GM12878 (cell line): ENCODE results near the gene ZNHIT1. TPM values are rescaled to one million over a fixed set of nuclear protein-coding genes. Genes with fewer than 3 reads are reported as not detected.

ENCODE experiments used
- ATAC-seq: fragments of 200-7000 bp; cut with Tn5 transposase; 3 replicates; pipeline ENCODE4 v1.9.1; 2020; ENCODE audit warnings: mild to moderate bottlenecking, moderate library complexity
- BruUV-seq: library from RNA; stranded (reverse); fragments of 400-500 nt; replicated peaks from 2 replicates; lab custom pipeline; 2021; lab: Mats Ljungman, UMichigan
- CTCF ChIA-PET: fragments of 300-600 bp; sonication (Branson Sonifier 250); formaldehyde crosslinking; extraction: SDS; loops from one replicate; lab custom pipeline; 2021; ENCODE audit warnings: inconsistent platforms; lab: Yijun Ruan, JAX
- POLR2A ChIA-PET: fragments of 350-600 bp; formaldehyde crosslinking; extraction: SDS; loops from one replicate; lab custom pipeline; 2021; ENCODE audit warnings: inconsistent platforms; lab: Charles Lee
- RAD21 ChIA-PET: fragments of 300-600 bp; sonication (Branson Sonifier 250); formaldehyde crosslinking; loops from one replicate; lab custom pipeline; 2023; ENCODE audit warnings: antibody characterized with exemption; ENCODE audit not compliant: unreplicated experiment; lab: Charles Lee
- SMC1A ChIA-PET: fragments of 300-600 bp; sonication (Branson Sonifier 250); formaldehyde crosslinking; loops from one replicate; lab custom pipeline; 2023; ENCODE audit not compliant: unreplicated experiment, uncharacterized antibody; lab: Charles Lee
- DNase-seq: peaks from one replicate; pipeline ENCODE4 v3.0.0-alpha.2; 2011; ENCODE audit warnings: low read depth, low spot score
- FAIRE-seq: peaks from 3 replicates; lab custom pipeline; 2011; peaks lifted over from hg19 to GRCh38; lab: Jason Lieb, UNC
- H2AFZ ChIP-seq: 2 replicates; pipeline ENCODE4 v1.6.0; 2011; ENCODE audit warnings: low read depth, low read length, control low read depth; ENCODE audit not compliant: control insufficient read depth
- H3K27ac ChIP-seq: 2 replicates; pipeline ENCODE4 v1.5.1; 2011; ENCODE audit warnings: control low read depth; ENCODE audit not compliant: control insufficient read depth, insufficient read depth
- H3K27me3 ChIP-seq, 2 experiments: replicated peaks in 1 of 2; 2 replicates each; pipeline versions ENCODE4 v1.6.0 to v1.6.1; 2011; ENCODE audit warnings: low read length in 1 of 2; ENCODE audit not compliant: control insufficient read depth in 2 of 2, insufficient read depth in 2 of 2
- H3K36me3 ChIP-seq, 2 experiments: 2 replicates each; pipeline ENCODE4 v1.5.1; 2011; ENCODE audit warnings: low read length in 1 of 2; ENCODE audit not compliant: control insufficient read depth in 2 of 2, insufficient read depth in 2 of 2
- H3K4me1 ChIP-seq: 2 replicates; pipeline ENCODE4 v1.6.1; 2011; ENCODE audit warnings: mild to moderate bottlenecking, low read length, moderate library complexity, mixed read lengths; ENCODE audit not compliant: control insufficient read depth, insufficient read depth
- H3K4me2 ChIP-seq: 2 replicates; pipeline ENCODE4 v1.6.0; 2011; ENCODE audit warnings: control low read depth; ENCODE audit not compliant: control insufficient read depth, insufficient read depth
- H3K4me3 ChIP-seq: fragments of 200-600 bp; sonication (generic); 2 replicates; pipeline ENCODE4 v1.5.1; 2016
- H3K79me2 ChIP-seq: 2 replicates; pipeline ENCODE4 v1.6.0; 2011; ENCODE audit warnings: low read length; ENCODE audit not compliant: control insufficient read depth, insufficient read depth
- H3K9ac ChIP-seq: 2 replicates; pipeline ENCODE4 v1.8.0; 2011; ENCODE audit warnings: low read length, control low read depth, mixed read lengths; ENCODE audit not compliant: control insufficient read depth, insufficient read depth
- H3K9me3 ChIP-seq: replicated peaks from 3 replicates; pipeline ENCODE4 v1.5.1; 2011; ENCODE audit warnings: mild to moderate bottlenecking, low read length; ENCODE audit not compliant: control insufficient read depth, insufficient read depth
- H4K20me1 ChIP-seq: 2 replicates; pipeline ENCODE4 v1.6.0; 2011; ENCODE audit not compliant: control insufficient read depth, insufficient read depth
- EED ChIP-seq: sonication (generic); IDR thresholded peaks from 2 replicates; pipeline ENCODE4 v1.6.1; 2016; ENCODE audit warnings: antibody characterized with exemption, low read depth
- EGR1 ChIP-seq, 2 experiments: IDR thresholded peaks; 1 replicate in 1 of 2; 2 replicates in 1 of 2; pipeline ENCODE4 v1.6.1; 2011 to 2012; ENCODE audit warnings: low read depth in 2 of 2, low read length in 2 of 2, borderline replicate concordance in 1 of 2, mild to moderate bottlenecking in 1 of 2, moderate library complexity in 1 of 2
- ESRRA ChIP-seq: IDR thresholded peaks from 2 replicates; pipeline ENCODE4 v1.6.1; 2012; ENCODE audit warnings: mild to moderate bottlenecking, low read length, improper control_type of control experiment
- GABPA ChIP-seq: IDR thresholded peaks from 2 replicates; pipeline ENCODE4 v1.6.1; 2014; ENCODE audit warnings: antibody characterized with exemption, low read depth, mild to moderate bottlenecking, inconsistent platforms
- GATAD2B ChIP-seq: fragments of 450-650 bp; conservative IDR thresholded peaks from 2 replicates; pipeline ENCODE4 v1.6.1; 2017; ENCODE audit warnings: low read depth, mild to moderate bottlenecking, moderate library complexity
- KAT2A ChIP-seq: conservative IDR thresholded peaks from 2 replicates; pipeline ENCODE4 v1.6.1; 2011; ENCODE audit warnings: low read depth, low read length; ENCODE audit not compliant: control insufficient read depth
- LARP7 ChIP-seq: fragments of 450-650 bp; IDR thresholded peaks from 2 replicates; pipeline ENCODE4 v1.6.1; 2017; ENCODE audit warnings: mild to moderate bottlenecking
- MXI1 ChIP-seq: fragments of 150-350 bp; IDR thresholded peaks from 2 replicates; pipeline ENCODE4 v1.6.1; 2011; ENCODE audit warnings: low read depth, mild to moderate bottlenecking, inconsistent platforms, low read length, improper control_type of control experiment
- RUNX3 ChIP-seq: IDR thresholded peaks from 2 replicates; pipeline ENCODE4 v1.6.1; 2012; ENCODE audit warnings: low read length, inconsistent platforms
- SMAD5 ChIP-seq: IDR thresholded peaks from 2 replicates; pipeline ENCODE4 v1.6.1; 2016; ENCODE audit warnings: antibody characterized with exemption, low read depth
- SP1 ChIP-seq: IDR thresholded peaks from one replicate; pipeline ENCODE4 v1.6.1; 2011; ENCODE audit warnings: low read depth, low read length
- SPI1 ChIP-seq: IDR thresholded peaks from 2 replicates; pipeline ENCODE4 v1.6.1; 2011; ENCODE audit warnings: low read depth, mild to moderate bottlenecking, low read length, moderate library complexity, borderline replicate concordance; ENCODE audit not compliant: insufficient read depth
- SUZ12 ChIP-seq: fragments of 200-600 bp; sonication (generic); IDR thresholded peaks from one replicate; pipeline ENCODE4 v1.6.1; 2018; ENCODE audit warnings: antibody characterized with exemption, mild to moderate bottlenecking; ENCODE audit not compliant: unreplicated experiment
- TAF1 ChIP-seq: IDR thresholded peaks from 2 replicates; pipeline ENCODE4 v1.6.1; 2011; ENCODE audit warnings: mild to moderate bottlenecking, low read depth, low read length, borderline replicate concordance
- TARDBP ChIP-seq: IDR thresholded peaks from 2 replicates; pipeline ENCODE4 v1.6.1; 2016; ENCODE audit warnings: borderline replicate concordance
- ZNF24 ChIP-seq: fragments of 450-650 bp; IDR thresholded peaks from 2 replicates; pipeline ENCODE4 v1.6.1; 2017; ENCODE audit warnings: antibody characterized with exemption, mild to moderate bottlenecking
- WGBS: methylation state at CpG from one replicate; pipeline ENCODE4 v1.1.6; 2016; ENCODE audit warnings: low lambda C conversion rate; ENCODE audit not compliant: insufficient replicate concordance, insufficient coverage; ENCODE audit errors: missing lambda C conversion rate; 5-methylcytosine and 5-hydroxymethylcytosine counted together
- in situ Hi-C: fragments of 300-500 bp; cut with MboI; formaldehyde crosslinking; loops from 9 replicates; pipeline ENCODE4 v1.14.3; 2018; ENCODE audit warnings: mixed read lengths
- intact Hi-C: fragments of 100-400 bp; cut with micrococcal nuclease; formaldehyde crosslinking; loops from one replicate; pipeline ENCODE4 v1.14.2; 2022; ENCODE audit not compliant: unreplicated experiment
- polyA plus RNA-seq, 11 experiments: library from polyadenylated mRNA; depleted of rRNA in 4 of 11; unstranded in 6 of 11; stranded (reverse) in 5 of 11; fragments of >200 nt; fragmentation: Nextera tagmentation in 4 of 11; fragmentation: Illumina TruSeq in 1 of 11; extraction: Ambion mirVana in 4 of 11; extraction: Trizol in 1 of 11; gene quantifications; 1 replicate in 1 of 11; 2 replicates in 10 of 11; pipeline versions ENCODE4 v1.2.1 to v1.2.3, GENCODE V29; 2011 to 2016; ENCODE audit warnings: inconsistent platforms in 2 of 11, missing spikeins in 2 of 11, low read depth in 1 of 11
- total RNA-seq, 4 experiments: library from RNA; depleted of rRNA in 3 of 4; stranded (reverse); fragments of >200 nt in 3 of 4; fragmentation: Illumina TruSeq in 1 of 4; extraction: Trizol in 1 of 4; gene quantifications; 2 replicates each; pipeline versions ENCODE4 v1.2.1 to v1.2.3, GENCODE V29; 2013 to 2021
- TF ChIP-seq, protein P1 (sequence below): fragments of 450-650 bp; IDR thresholded peaks from 2 replicates; pipeline ENCODE4 v1.6.1; 2017; ENCODE audit warnings: antibody characterized with exemption, mild to moderate bottlenecking, moderate library complexity
- TF ChIP-seq, protein P2 (sequence below): IDR thresholded peaks from 2 replicates; pipeline ENCODE4 v1.6.1; 2011; ENCODE audit warnings: low read depth, low read length, improper control_type of control experiment, borderline replicate concordance
- TF ChIP-seq, protein P3 (sequence below): IDR thresholded peaks from 2 replicates; pipeline ENCODE4 v1.6.1; 2011; ENCODE audit warnings: borderline replicate concordance, low read depth, mild to moderate bottlenecking, moderate library complexity, low read length; ENCODE audit not compliant: insufficient read depth, poor library complexity, severe bottlenecking

ZNHIT1 gene
- total and polyA plus RNA-seq, 10 of the 15 experiments (the other 5 are each of a cell fraction or from before 2014, with no cell fraction given), result 3.8 to 79.2 (median 44.5) TPM

DNA sequence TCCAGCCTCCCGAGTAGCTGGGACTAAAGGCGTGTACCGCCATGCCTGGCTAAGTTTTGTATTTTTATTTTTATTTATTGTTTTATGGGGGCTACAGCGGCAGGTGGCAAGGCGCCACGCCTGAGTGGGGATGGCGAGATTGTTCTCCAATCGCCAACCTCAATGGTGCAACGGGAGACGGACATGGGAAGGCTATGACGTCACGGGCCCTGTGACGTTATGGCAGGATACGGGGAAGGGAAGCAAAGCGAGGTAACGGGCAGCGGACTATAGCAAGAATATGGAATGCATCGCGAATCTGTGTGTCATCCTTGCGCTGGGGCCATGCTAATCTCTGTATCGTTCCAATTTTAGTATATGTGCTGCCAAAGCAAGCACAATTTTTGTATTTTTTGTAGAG, 51.7 kb downstream of the ZNHIT1 start:
- RAD21 ChIA-PET, result no interaction called here
- Histone ChIP-seq H3K27me3 (no peaks in the 10 kb centered on the region), H3K4me2 (no peak overlapping the region), H3K79me2 (no peaks in the 10 kb centered on the region), H3K36me3 (no peaks in the 10 kb centered on the region), H4K20me1 (no peaks in the 10 kb centered on the region), H3K4me3 (no peak overlapping the region), H2AFZ (no peak overlapping the region), H3K27ac (no peak overlapping the region), H3K9ac (no peak overlapping the region), H3K4me1 (no peaks in the 10 kb centered on the region), H3K9me3 (no peaks in the 10 kb centered on the region)
- CTCF ChIA-PET, result interaction anchor here (0.6 to 2.3 kb wide), 2 partner anchors 13 kb away, joined by 3 to 6 read pairs; no protein-coding TSS in a partner anchor
- intact Hi-C loops (no loop called here), in situ Hi-C loops (no loop called here)
- SMC1A ChIA-PET, result no interaction called here
- POLR2A ChIA-PET, result no interaction called here
- DNase-seq, result no peak
- 70% methylated on average over 21 of the region's 21 CpGs for WGBS
- no peak for FAIRE-seq
- ATAC-seq, result no peak
- no TSS peak for BruUV-seq
- TF ChIP-seq ZNF24 (no peak), TARDBP (no peak), SPI1 (no peak), GABPA (no peak), LARP7 (no peak), SUZ12 (no peak), MXI1 (no peak), RUNX3 (no peak), TAF1 (no peak), SP1 (no peak), EED (no peak), ESRRA (no peak), KAT2A (no peak), SMAD5 (no peak), EGR1 (IDR thresholded peaks at IDR 0.05; ENCODE audit: borderline replicate concordance in 1 of 2, low read depth in 2 of 2, low read length in 2 of 2) (no peak), GATAD2B (no peak)
- TF ChIP-seq, protein P1, sequence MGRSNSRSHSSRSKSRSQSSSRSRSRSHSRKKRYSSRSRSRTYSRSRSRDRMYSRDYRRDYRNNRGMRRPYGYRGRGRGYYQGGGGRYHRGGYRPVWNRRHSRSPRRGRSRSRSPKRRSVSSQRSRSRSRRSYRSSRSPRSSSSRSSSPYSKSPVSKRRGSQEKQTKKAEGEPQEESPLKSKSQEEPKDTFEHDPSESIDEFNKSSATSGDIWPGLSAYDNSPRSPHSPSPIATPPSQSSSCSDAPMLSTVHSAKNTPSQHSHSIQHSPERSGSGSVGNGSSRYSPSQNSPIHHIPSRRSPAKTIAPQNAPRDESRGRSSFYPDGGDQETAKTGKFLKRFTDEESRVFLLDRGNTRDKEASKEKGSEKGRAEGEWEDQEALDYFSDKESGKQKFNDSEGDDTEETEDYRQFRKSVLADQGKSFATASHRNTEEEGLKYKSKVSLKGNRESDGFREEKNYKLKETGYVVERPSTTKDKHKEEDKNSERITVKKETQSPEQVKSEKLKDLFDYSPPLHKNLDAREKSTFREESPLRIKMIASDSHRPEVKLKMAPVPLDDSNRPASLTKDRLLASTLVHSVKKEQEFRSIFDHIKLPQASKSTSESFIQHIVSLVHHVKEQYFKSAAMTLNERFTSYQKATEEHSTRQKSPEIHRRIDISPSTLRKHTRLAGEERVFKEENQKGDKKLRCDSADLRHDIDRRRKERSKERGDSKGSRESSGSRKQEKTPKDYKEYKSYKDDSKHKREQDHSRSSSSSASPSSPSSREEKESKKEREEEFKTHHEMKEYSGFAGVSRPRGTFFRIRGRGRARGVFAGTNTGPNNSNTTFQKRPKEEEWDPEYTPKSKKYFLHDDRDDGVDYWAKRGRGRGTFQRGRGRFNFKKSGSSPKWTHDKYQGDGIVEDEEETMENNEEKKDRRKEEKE, result no peak
- TF ChIP-seq, protein P2, sequence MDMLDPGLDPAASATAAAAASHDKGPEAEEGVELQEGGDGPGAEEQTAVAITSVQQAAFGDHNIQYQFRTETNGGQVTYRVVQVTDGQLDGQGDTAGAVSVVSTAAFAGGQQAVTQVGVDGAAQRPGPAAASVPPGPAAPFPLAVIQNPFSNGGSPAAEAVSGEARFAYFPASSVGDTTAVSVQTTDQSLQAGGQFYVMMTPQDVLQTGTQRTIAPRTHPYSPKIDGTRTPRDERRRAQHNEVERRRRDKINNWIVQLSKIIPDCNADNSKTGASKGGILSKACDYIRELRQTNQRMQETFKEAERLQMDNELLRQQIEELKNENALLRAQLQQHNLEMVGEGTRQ, result no peak
- TF ChIP-seq, protein P3, sequence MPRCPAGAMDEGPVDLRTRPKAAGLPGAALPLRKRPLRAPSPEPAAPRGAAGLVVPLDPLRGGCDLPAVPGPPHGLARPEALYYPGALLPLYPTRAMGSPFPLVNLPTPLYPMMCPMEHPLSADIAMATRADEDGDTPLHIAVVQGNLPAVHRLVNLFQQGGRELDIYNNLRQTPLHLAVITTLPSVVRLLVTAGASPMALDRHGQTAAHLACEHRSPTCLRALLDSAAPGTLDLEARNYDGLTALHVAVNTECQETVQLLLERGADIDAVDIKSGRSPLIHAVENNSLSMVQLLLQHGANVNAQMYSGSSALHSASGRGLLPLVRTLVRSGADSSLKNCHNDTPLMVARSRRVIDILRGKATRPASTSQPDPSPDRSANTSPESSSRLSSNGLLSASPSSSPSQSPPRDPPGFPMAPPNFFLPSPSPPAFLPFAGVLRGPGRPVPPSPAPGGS, result no peak
